ENCODE measurements around the gene HOXA4. TPM values are rescaled to one million over a fixed set of nuclear protein-coding genes. Genes with fewer than 3 reads are reported as not detected.

Gene HOXA4
- total RNA-seq (3.2 TPM), polyA plus RNA-seq (ENCODE audit: insufficient read depth in 1 of 8, insufficient read length in 8 of 8, low replicate concordance in 1 of 8) (10 to 100 TPM in 7 of 8 donors, 1 to 10 TPM in 1; 10.0 to 26.2 (median 23.0) TPM)
- long read RNA-seq, donor 1, partial matches to known transcripts: 0 of 3 reads
- long read RNA-seq, donor 1, other reads (novel, unspliced or antisense): 0 of 3 reads
- long read RNA-seq, donor 2: 0 reads
- long read RNA-seq, donor 3, transcript HOXA4-204 (2 exons, 1,728 nt): major isoform, 9 of 9 reads
- long read RNA-seq, donor 3, partial matches to known transcripts: 0 of 9 reads
- long read RNA-seq, donor 3, other reads (novel, unspliced or antisense): 0 of 9 reads
- long read RNA-seq, donor 4, transcript HOXA4-204 (2 exons, 1,728 nt): major isoform, 8 of 13 reads
- long read RNA-seq, donor 4, partial matches to known transcripts: 5 of 13 reads
- long read RNA-seq, donor 4, other reads (novel, unspliced or antisense): 0 of 13 reads
- long read RNA-seq, donor 5, transcript HOXA4-204 (2 exons, 1,728 nt): major isoform, 7 of 7 reads
- long read RNA-seq, donor 5, partial matches to known transcripts: 0 of 7 reads
- long read RNA-seq, donor 5, other reads (novel, unspliced or antisense): 0 of 7 reads
- long read RNA-seq, donor 6, transcript HOXA4-204 (2 exons, 1,728 nt): major isoform, 12 of 12 reads
- long read RNA-seq, donor 6, partial matches to known transcripts: 0 of 12 reads
- long read RNA-seq, donor 6, other reads (novel, unspliced or antisense): 0 of 12 reads
- long read RNA-seq, donor 7, transcript HOXA4-204 (2 exons, 1,728 nt): major isoform, 6 of 6 reads
- long read RNA-seq, donor 7, partial matches to known transcripts: 0 of 6 reads
- long read RNA-seq, donor 7, other reads (novel, unspliced or antisense): 0 of 6 reads
- long read RNA-seq, donor 8, transcript HOXA4-204 (2 exons, 1,728 nt): major isoform, 12 of 12 reads
- long read RNA-seq, donor 8, partial matches to known transcripts: 0 of 12 reads
- long read RNA-seq, donor 8, other reads (novel, unspliced or antisense): 0 of 12 reads
- long read RNA-seq, donor 9, transcript HOXA4-204 (2 exons, 1,728 nt): major isoform, 9 of 9 reads
- long read RNA-seq, donor 9, partial matches to known transcripts: 0 of 9 reads
- long read RNA-seq, donor 9, other reads (novel, unspliced or antisense): 0 of 9 reads
- long read RNA-seq, donor 10, transcript HOXA4-204 (2 exons, 1,728 nt): major isoform, 11 of 11 reads
- long read RNA-seq, donor 10, partial matches to known transcripts: 0 of 11 reads
- long read RNA-seq, donor 10, other reads (novel, unspliced or antisense): 0 of 11 reads
- long read RNA-seq, donor 11, partial matches to known transcripts: 0 of 1 reads
- long read RNA-seq, donor 11, other reads (novel, unspliced or antisense): 0 of 1 reads

DNA sequence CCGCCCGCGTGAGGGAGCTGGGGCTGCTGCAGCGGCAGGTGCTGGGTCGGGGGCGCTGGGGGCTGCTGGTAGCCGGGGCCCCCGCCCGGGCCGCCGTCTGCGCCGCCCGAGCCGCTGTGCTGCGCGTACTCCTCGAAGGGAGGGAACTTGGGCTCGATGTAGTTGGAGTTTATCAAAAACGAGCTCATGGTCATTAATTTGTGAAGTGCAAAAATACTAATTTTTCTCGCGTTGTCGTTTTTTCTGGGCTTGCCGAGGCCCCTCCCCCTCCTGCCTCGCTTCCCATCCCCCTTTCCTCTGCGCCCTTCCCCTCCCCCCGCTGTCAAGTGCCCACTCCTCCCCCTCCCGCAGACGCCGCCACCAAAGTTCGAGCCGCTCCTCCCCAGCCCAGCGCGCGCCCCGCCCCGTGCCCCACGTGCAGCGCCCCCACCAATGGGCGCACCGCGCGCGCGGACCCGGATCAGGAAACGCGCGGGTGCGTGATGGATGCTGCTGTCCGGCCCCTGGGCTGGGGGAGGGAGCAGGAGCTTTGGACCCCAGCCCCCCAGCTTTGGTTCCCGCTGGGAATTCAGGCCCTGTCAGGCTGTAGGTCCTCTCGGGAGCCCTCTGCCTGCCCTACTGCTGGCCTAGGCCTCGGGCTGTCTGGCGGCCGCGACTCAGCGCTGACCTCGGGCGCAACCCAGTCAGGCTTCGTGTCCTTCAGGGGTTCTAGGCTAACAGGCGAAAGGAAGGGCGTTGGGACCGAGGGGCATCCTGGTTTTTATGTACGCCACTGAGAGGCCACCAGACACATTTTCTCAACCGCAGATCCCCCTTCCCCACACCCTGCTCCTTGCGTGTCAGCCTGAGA is at the start of gene HOXA4:
Gene HOXA4, minus strand, starts transcription at position 218 of the 850 bp plus-strand sequence. Its CDS starts 24 bp downstream, at position 194.
- 2% methylated on average over 52 of the region's 67 CpGs for WGBS (ENCODE audit: insufficient coverage)
- Histone ChIP-seq H3K27ac (ENCODE audit: low read length) (peak within 1 kb of the TSS; percentile 91), H3K9me3 (replicated peaks; ENCODE audit: control insufficient read depth, low read depth, low read length) (no peaks in the 10 kb centered on the region), H3K4me3 (ENCODE audit: low read length) (peak within 1 kb of the TSS; percentile 87), H3K36me3 (ENCODE audit: control insufficient read depth, insufficient read depth, low read length) (peaks cover 4% of the 10 kb centered on the region), H3K4me1 (ENCODE audit: control insufficient read depth, insufficient read depth, low read length) (peaks cover 50% of the 10 kb centered on the region), H3K27me3 (ENCODE audit: control insufficient read depth, insufficient read depth, low read length) (peaks cover 4% of the 10 kb centered on the region)
- peak; percentile 97 for DNase-seq

DNA sequence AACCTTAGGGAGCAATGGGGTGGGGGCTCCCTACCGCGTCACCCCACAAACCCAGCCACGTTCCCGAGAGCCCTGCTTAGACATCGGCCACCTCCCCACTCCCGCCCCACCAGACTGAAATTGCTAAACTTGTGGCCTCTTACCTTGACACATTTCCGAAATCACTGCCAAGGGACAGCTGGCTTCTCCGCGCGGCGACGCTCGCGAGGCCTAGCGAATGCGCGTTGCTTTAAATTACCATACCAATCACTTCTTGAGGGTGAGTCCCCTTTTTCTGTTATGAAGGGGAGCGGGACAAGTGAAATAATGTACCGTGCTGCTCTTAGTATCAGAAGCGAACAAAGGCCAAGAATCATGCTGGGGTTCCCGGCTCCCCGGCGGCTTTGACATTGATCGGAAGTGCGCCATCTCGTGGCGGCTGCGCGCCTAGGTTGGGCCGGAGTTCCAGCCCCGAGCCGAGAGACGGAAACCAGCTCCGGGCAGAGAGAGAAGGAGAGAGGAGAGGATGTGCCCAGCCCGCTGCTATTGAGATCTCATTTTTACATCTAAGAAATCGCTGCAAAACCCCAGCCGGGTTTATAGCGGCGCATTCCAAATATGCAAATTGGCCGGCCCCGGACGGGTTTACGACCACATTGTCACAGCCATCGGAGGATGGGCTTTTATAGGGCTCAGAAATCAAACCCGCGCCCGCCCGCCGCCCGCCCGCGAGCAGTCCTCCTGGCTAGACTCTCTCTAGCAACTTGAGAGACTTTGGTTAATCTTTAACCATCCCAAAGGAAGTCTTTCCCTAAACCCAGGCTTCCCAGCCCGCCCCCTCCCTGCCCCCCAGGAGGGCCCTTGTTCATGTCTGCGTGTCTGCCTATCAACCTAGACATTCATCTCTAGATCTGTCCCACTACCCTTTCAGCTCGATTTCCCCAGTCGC is 49.2 kb upstream of the HOXA4 start:
- Histone ChIP-seq H3K27ac (ENCODE audit: low read length) (peak overlapping the region; percentile 96), H3K27me3 (ENCODE audit: control insufficient read depth, insufficient read depth, low read length) (peaks cover 71% of the 10 kb centered on the region), H3K4me3 (ENCODE audit: low read length) (peak overlapping the region; percentile 62), H3K4me1 (ENCODE audit: control insufficient read depth, insufficient read depth, low read length) (peaks cover 78% of the 10 kb centered on the region), H3K36me3 (ENCODE audit: control insufficient read depth, insufficient read depth, low read length) (no peaks in the 10 kb centered on the region), H3K9me3 (replicated peaks; ENCODE audit: control insufficient read depth, low read depth, low read length) (no peaks in the 10 kb centered on the region)
- peak; percentile 94 for DNase-seq
- WGBS (ENCODE audit: insufficient coverage): 7% methylated on average over 41 of the region's 56 CpGs

DNA sequence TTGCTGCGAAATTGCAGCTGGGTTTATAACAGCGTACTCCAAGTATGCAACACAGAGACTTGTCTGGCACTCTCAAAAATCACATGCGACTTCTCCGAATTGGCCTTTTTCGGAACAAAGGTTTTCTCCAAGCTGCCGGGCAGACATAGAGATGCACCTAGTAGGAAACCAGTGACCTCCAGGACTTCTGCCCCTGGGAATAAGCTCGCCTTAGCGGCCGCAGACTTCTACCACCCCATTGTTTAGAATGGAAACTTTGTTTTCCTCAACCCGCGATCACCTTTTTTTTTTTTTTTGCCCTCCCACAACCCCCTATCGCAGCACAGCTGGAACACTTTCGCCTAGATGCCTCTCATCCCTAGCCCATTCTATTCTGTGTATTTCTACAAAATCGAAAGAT is 48.5 kb upstream of the HOXA4 start:
- Histone ChIP-seq H3K4me3 (ENCODE audit: low read length) (peak overlapping the region; percentile 62), H3K4me1 (ENCODE audit: control insufficient read depth, insufficient read depth, low read length) (peaks cover 80% of the 10 kb centered on the region)
- WGBS (ENCODE audit: insufficient coverage): 15% methylated on average over 9 of the region's 14 CpGs

DNA sequence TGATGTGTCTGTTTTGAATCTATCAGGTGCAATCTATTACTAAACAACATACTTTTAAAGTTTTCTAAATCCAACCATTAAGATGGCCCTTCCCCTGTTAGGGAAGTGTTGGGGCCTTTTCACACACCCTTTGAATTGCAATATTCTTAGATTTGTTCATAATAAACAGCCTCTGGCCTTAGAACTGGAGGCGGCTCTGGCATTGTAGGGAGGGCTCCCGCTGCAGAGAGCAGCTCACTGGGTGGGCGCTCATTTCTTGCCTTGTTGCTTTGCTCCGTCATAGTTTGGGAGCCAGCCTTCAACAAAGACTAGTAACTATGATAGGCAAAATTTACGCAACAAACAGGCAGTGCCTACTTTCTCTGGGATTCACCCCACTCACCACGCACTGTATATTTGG is 47.8 kb upstream of the HOXA4 start:
- Histone ChIP-seq H3K9me3 (replicated peaks; ENCODE audit: control insufficient read depth, low read depth, low read length) (no peaks in the 10 kb centered on the region), H3K4me1 (ENCODE audit: control insufficient read depth, insufficient read depth, low read length) (peaks cover 75% of the 10 kb centered on the region), H3K4me3 (ENCODE audit: low read length) (peak overlapping the region; percentile 62), H3K27me3 (ENCODE audit: control insufficient read depth, insufficient read depth, low read length) (peaks cover 66% of the 10 kb centered on the region), H3K27ac (ENCODE audit: low read length) (peak overlapping the region; percentile 96), H3K36me3 (ENCODE audit: control insufficient read depth, insufficient read depth, low read length) (no peaks in the 10 kb centered on the region)
- peak; percentile 76 for DNase-seq
- 38% methylated on average over 3 of the region's 6 CpGs for WGBS (ENCODE audit: insufficient coverage)

More for the DNA sequence above, 48.5 kb upstream of the HOXA4 start:
- Histone ChIP-seq H3K27ac (ENCODE audit: low read length) (peak overlapping the region; percentile 96), H3K9me3 (replicated peaks; ENCODE audit: control insufficient read depth, low read depth, low read length) (no peaks in the 10 kb centered on the region), H3K27me3 (ENCODE audit: control insufficient read depth, insufficient read depth, low read length) (peaks cover 72% of the 10 kb centered on the region), H3K36me3 (ENCODE audit: control insufficient read depth, insufficient read depth, low read length) (no peaks in the 10 kb centered on the region)
- DNase-seq: peak; percentile 72

DNA sequence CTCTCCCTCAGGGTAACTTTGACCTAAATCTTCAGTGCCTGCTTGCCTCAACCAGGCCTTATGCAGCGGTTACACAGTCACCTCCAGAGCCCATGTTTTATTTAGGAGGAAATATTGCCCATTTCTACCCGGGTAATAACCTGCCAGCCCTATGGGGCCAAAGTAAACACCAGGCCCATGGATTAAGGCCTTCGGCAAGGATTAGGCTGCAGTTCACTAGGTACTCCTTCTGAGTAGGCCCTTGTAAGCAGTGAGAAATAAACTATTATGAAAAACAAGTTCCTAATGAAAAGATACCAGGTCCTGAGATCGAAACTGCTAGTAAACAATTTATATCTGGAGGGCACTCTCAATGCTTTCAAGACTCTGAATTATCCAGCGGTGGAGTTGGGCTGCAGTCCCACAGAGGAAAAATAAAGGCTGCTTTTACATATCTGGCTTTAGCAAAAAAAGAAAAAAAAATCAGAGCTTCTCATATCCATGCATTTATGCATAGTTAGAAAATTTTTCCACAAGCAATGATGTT is 47.3 kb upstream of the HOXA4 start:
- peak overlapping the region; percentile 62 for H3K4me3 ChIP-seq (ENCODE audit: low read length)

DNA sequence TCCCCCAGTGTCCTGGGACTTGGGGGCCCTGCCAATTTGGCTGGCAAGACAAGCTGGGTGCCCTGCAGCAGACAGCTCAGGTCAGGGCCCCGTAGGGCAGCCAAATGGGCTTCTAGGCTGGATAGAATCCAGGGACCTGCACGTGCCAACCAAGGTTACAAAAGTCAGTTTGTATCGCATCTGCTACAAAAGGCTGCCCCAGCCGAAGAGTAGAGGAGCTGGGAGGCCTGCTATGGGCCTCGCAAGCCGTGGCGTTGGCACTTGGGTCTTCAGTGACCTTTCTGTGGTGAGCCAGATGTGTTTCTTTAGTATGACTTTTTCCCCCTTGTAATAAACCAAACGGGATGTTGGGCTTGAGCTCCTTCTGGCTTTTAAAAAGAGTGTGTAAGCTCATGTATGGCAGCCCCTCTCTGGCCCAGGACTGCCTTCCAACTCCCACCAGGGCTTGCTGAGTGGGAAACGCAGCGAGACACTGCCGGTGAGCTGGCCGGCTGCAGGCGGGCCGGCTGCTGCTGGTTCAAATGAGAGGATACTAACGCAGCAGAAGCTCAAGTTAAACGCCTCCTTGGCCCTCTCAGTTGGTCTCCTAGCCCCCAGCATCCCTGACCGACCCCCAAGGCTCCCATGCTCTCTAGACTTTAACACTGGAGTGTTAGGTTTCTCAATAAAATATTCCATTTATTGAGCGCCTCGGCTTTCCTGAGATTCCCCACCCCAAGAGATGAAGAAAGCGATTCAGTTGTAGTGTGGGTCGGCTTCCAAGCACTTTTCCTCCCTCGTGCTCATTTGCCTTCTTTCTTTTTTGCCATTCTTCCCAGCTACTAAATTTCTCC is 46.6 kb upstream of the HOXA4 start:
- peak overlapping the region; percentile 96 for H3K27ac ChIP-seq (ENCODE audit: low read length)
- peak; percentile 66 for DNase-seq
- 25% methylated on average over 12 of the region's 22 CpGs for WGBS (ENCODE audit: insufficient coverage)
- peaks cover 69% of the 10 kb centered on the region for H3K4me1 ChIP-seq (ENCODE audit: control insufficient read depth, insufficient read depth, low read length)
- peaks cover 1% of the 10 kb centered on the region for H3K36me3 ChIP-seq (ENCODE audit: control insufficient read depth, insufficient read depth, low read length)
- H3K4me3 ChIP-seq (ENCODE audit: low read length): peak overlapping the region; percentile 62
- H3K9me3 ChIP-seq (replicated peaks; ENCODE audit: control insufficient read depth, low read depth, low read length): no peaks in the 10 kb centered on the region
- peaks cover 64% of the 10 kb centered on the region for H3K27me3 ChIP-seq (ENCODE audit: control insufficient read depth, insufficient read depth, low read length)

More for the DNA sequence above, 47.3 kb upstream of the HOXA4 start:
- Histone ChIP-seq H3K9me3 (replicated peaks; ENCODE audit: control insufficient read depth, low read depth, low read length) (no peaks in the 10 kb centered on the region), H3K27ac (ENCODE audit: low read length) (peak overlapping the region; percentile 96), H3K4me1 (ENCODE audit: control insufficient read depth, insufficient read depth, low read length) (peaks cover 70% of the 10 kb centered on the region), H3K36me3 (ENCODE audit: control insufficient read depth, insufficient read depth, low read length) (no peaks in the 10 kb centered on the region), H3K27me3 (ENCODE audit: control insufficient read depth, insufficient read depth, low read length) (peaks cover 64% of the 10 kb centered on the region)
- peak; percentile 47 for DNase-seq
- WGBS (ENCODE audit: insufficient coverage): no CpG with 5 or more reads among the region's 5 CpGs

DNA sequence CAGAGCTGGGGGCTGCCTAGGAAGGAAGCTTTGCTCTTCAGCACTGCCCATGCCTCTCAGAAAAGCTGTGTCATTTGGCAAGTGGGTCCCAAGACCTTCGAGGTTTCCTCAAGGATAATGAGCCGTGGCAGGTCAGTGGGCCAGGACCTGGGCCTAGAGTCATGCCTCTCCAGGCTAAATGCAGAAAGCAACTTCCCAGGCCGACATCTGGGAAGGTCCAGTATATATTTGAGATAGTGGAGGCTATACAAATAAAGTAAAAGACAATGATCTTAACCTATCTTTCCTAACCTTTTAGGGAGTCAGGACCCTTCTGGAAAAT is 45.9 kb upstream of the HOXA4 start:
- Histone ChIP-seq H3K4me1 (ENCODE audit: control insufficient read depth, insufficient read depth, low read length) (peaks cover 66% of the 10 kb centered on the region), H3K4me3 (ENCODE audit: low read length) (peak overlapping the region; percentile 44), H3K27ac (ENCODE audit: low read length) (peak overlapping the region; percentile 96), H3K9me3 (replicated peaks; ENCODE audit: control insufficient read depth, low read depth, low read length) (no peaks in the 10 kb centered on the region), H3K36me3 (ENCODE audit: control insufficient read depth, insufficient read depth, low read length) (peaks cover 8% of the 10 kb centered on the region), H3K27me3 (ENCODE audit: control insufficient read depth, insufficient read depth, low read length) (peaks cover 65% of the 10 kb centered on the region)
- no peak for DNase-seq
- WGBS (ENCODE audit: insufficient coverage): 24% methylated on average over 2 of the region's 3 CpGs
